Measurements from ENCODE around the gene RAB3A.
"Not testable (repeated sequence)": the region's sequence is repeated elsewhere in the genome, so short reads cannot be mapped to it uniquely, and the experiment has no call there.

RAB3A gene

GRCh38 chr19:18167975-18168645 lies 35.7 kb downstream of the RAB3A start:
- peak; percentile 31 for DNase-seq (ENCODE audit: low read depth)

DNA sequence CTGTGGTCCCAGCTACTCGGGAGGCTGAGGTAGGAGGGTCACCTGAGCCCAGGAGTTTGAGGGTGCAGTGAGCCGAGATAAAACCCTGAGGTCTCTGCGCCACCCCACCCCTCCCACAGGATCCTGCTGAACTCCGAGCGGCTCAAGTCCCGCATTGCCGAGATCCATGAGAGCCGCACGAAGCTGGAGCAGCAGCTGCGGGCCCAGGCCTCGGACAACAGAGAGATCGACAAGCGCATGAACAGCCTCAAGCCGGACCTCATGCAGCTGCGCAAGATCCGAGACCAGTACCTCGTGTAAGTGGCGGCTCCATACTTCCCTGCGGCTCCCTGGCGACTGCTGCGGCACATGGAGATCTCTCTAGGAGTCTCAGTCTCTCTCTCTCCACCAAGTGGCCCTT lies 36.8 kb downstream of the RAB3A start:
- DNase-seq (ENCODE audit: low read depth): no peak

GRCh38 chr19:18165794-18166544 lies 37.9 kb downstream of the RAB3A start:
- no peak for DNase-seq (ENCODE audit: low read depth)

DNA sequence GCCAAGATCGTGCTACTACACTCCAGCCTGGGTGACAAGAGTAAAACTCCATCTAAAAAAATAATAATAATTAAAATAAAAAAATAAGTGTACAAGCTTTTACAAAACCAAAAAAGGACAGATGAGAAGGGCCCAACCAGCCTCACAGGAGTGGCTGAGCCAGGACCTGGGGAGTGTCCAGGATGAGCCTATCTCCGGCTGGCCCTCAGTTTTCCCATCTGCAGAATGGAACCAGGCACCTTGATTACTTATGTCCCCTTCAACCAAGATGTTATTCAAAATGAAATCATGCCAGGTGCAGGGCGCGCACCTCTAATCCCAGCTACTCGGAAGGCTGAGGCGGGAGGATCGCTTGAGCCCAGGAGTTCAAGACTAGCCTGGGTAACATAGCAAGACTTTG lies 39.8 kb downstream of the RAB3A start:
- DNase-seq (ENCODE audit: low read depth): no peak

DNA sequence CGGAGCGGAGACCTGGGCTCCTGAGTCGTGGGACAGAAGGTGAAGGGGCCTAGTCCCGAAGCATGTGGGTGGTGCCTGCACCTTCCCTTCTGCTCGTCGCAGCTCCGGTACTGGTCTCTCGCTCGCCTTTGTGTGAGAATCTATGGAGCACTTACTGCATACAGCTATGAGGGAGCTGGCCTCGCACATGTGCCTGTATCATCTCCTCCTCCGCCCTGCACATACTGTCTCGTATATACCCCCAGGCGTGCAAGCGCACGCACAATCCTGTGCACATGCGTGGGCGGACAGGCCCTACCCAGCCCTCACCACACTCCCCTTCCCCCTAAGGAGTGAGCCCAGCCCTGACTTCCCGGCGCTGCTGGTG lies 42.2 kb downstream of the RAB3A start:
- DNase-seq (ENCODE audit: low read depth): no peak

DNA sequence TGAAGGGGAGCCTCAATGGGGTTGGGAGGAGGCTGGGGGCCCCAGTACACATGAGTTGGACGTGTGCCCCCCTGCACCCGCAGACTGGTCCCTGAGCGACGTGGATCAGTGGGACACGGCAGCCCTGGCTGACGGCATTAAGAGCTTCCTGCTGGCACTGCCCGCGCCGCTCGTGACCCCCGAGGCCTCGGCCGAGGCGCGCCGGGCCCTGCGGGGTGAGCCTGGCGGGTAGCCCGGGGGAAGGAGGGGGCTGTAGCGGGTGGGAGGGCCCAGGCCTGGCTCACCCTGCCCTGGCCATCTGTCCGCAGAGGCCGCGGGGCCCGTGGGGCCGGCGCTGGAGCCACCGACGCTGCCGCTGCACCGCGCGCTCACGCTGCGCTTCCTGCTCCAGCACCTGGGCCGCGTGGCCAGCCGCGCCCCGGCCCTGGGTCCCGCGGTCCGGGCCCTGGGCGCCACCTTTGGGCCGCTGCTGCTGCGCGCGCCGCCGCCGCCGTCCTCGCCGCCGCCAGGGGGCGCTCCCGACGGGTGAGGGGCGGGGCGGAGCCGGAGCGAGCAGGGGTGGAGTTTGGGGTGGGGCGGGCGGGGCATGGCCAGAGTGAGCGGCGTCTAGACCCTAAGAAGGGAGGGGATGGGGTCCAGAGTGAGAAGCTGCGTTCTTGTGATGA lies 42.7 kb downstream of the RAB3A start:
- peak; percentile 69 for DNase-seq (ENCODE audit: low read depth)

DNA sequence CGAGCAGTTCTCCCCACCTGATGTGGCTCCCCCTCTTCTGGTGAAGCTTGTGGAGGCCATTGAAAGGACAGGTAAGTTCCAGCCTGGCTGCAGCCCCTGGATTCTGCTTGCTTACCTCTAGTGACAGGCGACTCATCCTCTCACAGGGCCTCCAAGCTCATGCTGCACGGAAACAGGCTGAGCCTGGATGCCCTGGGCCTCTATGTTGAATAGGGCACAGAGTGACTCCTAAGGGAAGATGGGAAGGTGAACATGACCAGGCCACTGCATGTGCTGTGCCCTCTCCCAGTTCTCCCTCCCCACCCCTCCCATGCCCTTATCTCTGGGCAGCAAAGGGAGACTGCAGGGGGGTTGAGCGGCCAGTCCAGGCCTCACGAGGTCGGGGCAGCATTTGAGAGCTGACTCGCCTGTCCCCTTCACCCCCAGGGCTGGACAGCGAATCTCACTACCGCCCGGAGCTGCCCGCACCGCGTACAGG lies 43.3 kb downstream of the RAB3A start:
- DNase-seq (ENCODE audit: low read depth): no peak

DNA sequence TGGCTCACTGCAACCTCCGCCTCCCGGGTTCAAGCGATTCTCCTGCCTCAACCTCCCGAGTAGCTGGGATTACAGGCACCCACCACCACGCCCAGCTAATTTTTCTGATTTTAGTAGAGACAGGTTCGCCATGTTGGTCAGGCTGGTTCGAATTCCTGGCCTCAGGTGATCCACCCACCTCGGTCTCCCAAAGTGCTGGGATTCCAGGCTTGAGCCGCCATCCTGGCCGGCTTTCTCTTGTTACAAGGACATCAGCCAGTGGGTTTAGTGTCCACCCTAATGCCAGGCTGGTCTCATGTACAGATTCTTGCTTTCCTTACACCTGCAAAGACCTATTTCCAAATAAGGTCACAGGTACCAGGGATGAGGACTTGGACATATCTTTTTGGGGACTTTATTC lies 44.0 kb downstream of the RAB3A start:
- no peak for DNase-seq (ENCODE audit: low read depth)

GRCh38 chr19:18159059-18159616 lies 44.7 kb downstream of the RAB3A start:
- DNase-seq (ENCODE audit: low read depth): not testable (repeated sequence)

DNA sequence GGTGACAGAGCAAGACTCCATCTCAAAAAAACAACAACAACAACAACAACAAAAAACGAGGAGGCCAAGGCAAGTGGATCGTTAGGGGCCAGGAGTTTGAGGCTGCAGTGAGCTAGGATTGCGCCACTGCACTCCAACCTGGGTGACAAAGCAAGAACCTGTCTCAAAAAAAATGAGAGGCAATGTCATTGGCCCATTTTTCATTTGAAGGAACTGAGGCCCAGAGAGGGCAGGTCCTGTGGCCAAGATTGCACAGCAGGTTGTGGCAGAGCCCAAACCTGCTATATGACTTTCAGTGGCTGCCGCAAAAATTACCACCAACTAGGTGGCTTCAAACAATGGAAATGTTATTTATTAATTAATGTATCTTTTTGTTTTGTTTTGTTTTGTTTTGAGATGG lies 45.4 kb downstream of the RAB3A start:
- DNase-seq (ENCODE audit: low read depth): no peak

GRCh38 chr19:18157465-18158063 lies 46.3 kb downstream of the RAB3A start:
- DNase-seq (ENCODE audit: low read depth): no peak

GRCh38 chr19:18156841-18157464 lies 46.9 kb downstream of the RAB3A start:
- no peak for DNase-seq (ENCODE audit: low read depth)

DNA sequence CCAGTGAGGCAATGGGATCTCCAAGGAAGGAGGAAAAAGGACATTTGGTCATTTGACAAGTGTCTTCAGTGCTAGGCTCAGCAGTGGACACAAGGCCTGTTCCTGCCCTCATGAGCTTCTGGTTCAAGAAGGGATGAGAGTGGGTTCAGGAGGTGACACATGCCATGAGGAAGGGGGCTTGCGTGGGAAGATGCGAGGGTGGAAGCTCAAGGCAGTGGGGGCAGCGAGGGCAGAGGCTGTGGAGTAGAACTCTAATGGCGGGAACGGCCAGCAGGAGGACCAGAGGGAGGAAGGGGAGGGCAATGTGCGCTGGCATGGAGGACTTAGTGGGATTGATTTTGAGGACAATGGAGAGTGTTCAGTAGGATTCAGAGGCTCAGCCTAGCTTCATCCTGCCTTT lies 47.6 kb downstream of the RAB3A start:
- DNase-seq (ENCODE audit: low read depth): no peak

DNA sequence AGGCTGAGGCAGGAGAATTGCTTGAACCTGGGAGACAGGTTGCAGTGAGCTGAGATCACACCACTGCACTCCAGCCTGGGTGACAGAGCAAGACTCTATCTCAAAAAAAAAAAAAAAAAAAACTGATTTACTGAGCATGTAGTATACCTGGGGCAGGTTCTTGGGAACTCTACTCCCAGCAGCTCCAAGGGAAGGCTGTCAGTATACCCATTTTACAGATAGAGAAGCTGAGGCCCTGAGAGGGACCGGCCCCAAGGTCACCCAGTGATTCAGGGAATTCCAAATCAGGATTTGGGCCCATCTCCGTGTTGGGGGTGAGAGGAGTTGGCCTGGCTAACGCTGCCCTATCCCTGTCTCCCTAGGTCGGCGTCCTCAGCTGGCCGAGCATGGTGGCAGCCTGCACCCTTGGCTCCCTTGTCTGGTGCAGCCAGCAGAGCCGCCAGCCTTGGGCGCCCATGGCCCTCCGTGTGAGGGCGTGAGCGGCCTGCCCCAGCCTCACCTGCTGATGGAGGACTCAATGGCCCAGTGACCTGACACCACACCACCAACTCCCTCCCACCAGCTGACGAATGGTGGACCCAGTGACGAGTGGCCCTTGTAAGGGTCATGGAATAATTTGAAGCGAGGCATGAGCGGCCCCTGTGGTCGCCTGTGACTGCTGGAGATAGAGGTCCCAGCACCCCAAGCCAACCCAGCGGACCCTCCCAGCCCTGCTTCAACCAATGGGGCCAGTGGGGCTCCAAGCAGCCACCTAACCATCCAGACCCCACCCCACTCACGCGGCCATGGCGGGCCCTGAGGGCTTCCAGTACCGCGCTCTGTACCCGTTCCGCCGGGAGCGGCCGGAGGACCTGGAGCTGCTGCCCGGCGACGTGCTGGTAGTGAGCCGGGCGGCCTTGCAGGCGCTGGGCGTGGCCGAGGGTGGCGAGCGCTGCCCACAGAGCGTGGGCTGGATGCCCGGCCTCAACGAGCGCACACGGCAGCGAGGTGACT lies 48.5 kb downstream of the RAB3A start:
- no peak for DNase-seq (ENCODE audit: low read depth)

GRCh38 chr19:18153556-18154134 lies 50.2 kb downstream of the RAB3A start:
- no peak for DNase-seq (ENCODE audit: low read depth)

DNA sequence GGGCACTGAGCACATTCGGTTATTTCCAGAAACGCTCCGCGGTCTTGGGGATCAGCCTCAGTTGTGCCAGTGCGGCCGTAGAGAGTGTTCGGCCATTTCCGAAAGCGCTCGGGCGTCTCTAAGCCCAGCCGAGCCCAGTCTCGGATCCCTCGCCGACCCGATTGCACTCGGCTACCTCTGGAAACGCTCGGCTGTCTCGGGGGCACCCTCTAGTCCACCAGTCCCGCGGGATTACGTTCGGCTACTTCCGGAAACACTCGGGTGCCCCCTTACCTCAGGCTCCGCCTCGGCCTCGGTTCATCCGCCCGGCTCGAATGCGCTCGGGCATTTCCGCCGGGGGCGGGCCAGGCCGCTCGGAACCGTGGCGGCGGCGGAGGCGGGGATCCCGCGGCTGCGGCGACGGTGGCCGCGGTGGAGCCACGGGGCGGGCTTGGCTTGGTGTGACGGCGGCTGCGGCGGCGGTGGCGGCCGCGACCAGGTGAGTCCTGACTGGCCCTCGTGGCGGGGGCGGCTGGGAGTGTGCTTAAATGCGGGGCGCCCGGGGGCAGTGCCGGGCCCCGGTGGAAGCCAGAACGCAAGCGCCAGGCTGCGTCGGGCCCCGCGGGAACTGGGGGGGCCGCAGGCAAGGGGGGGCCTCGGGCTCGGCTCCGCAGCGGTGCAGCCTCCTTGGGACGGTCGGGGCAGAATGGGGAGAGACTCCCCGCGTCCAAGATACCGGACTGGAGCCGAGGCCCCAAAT lies 50.9 kb downstream of the RAB3A start, which contains the start of gene PIK3R2:
PIK3R2 (plus strand) TSS at position 347 of the 739 bp plus-strand sequence. CDS start 2,717 bp downstream, outside the sequence.
- peak; percentile 98 for DNase-seq (ENCODE audit: low read depth)

DNA sequence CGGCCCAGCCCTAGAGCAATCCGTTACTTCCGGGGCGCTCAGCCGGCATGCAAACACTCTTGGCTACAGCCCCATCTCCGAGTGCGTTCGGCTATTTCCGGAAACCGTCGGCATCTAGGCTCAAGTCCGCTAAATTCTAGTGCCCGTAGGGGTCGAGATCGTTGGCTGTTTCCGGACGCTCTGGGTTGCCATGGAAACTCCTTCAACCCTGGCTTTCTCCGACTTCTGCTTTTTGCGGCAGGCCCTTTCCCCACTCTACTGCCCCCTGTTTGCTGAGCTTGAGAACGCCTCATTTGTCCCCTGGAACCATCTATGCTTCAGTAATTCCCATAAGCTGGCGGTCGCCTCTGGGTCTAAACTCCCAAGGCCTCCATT lies 51.4 kb downstream of the RAB3A start:
- DNase-seq (ENCODE audit: low read depth): peak; percentile 88

GRCh38 chr19:18150776-18151624 lies 52.8 kb downstream of the RAB3A start:
- DNase-seq (ENCODE audit: low read depth): no peak

DNA sequence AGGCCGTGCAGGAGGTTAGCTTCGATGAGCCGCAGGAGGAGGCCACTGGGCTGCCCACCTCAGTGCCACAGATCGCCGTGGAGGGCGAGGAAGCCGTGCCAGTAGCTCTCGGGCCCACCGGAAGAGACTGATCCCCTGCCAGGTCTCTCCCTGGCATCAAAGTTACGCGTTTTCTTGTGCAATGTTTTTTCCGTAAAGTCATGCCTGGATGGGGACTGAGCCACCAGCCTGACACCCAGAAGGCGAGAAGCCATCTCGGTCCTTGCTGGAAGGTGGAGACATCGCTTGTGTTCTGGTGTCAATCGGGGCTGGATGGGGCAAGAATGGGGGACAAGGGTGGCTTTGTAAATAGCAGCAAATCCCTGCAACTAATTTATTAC lies 54.3 kb downstream of the RAB3A start:
- DNase-seq (ENCODE audit: low read depth): no peak
